HFFc6 (cell line): ENCODE measurements around the gene PLB1. TPM values are rescaled to one million over a fixed set of nuclear protein-coding genes. Genes with fewer than 3 reads are reported as not detected.

Experiments used
- DNase-seq: peaks from one replicate; pipeline ENCODE4 v3.0.0-alpha.2; 2018
- H3K27ac Mint-ChIP-seq: 2 replicates; pipeline ENCODE4 v1.8.0; 2020; ENCODE audit warnings: mild to moderate bottlenecking, mixed read lengths
- H3K27me3 Mint-ChIP-seq: 2 replicates; pipeline ENCODE4 v1.8.0; 2021; ENCODE audit warnings: mild to moderate bottlenecking, moderate library complexity, mixed read lengths; ENCODE audit not compliant: insufficient read depth
- H3K36me3 Mint-ChIP-seq: 2 replicates; pipeline ENCODE4 v1.8.0; 2021; ENCODE audit warnings: low read depth, mixed read lengths
- H3K4me1 Mint-ChIP-seq: 2 replicates; pipeline ENCODE4 v1.8.0; 2020; ENCODE audit warnings: low read depth, mixed read lengths
- H3K4me3 Mint-ChIP-seq: 2 replicates; pipeline ENCODE4 v1.8.0; 2020; ENCODE audit warnings: mild to moderate bottlenecking, moderate library complexity, mixed read lengths
- H3K9me3 Mint-ChIP-seq: 2 replicates; pipeline ENCODE4 v1.8.0; 2020; ENCODE audit warnings: mild to moderate bottlenecking, mixed read lengths
- total RNA-seq, 6 experiments: library from RNA; stranded (reverse); fragmentation: NEBNext Ultra II Directional; extraction: Animal tissue kit (Norgen Biotek cat#: 25700); gene quantifications; 2 replicates in 1 of 6; 3 replicates in 5 of 6; pipeline ENCODE4 v1.2.3, GENCODE V29; 2021
- TF ChIP-seq, protein P1 (sequence below): fragments of 200-600 bp; sonication (generic); IDR thresholded peaks from 2 replicates; pipeline ENCODE4 v1.5.0; 2021; ENCODE audit warnings: antibody characterized with exemption, mild to moderate bottlenecking

Gene PLB1
- total RNA-seq, 6 experiments from 2014 or later = 0.36 to 0.95 (median 0.62) TPM

DNA sequence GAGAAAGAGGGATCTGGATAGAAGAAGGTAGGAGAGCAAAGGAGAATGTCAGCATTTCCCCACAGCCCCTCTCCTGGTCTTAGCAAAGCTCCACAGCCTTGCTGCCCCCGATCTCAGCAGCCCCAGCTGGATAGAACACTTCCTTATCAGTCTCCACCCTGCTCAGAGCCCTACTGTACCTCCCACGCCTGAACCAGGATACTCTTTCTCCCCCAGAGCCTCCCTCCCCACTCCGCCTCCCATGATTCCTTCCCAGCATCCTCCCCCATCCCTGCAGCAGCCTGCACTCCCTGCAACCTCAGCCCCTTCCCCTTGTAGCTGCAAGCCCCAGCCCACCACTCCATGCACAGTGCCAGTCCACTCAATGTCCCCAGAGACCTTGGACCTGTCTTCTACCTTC lies 25.8 kb downstream of the PLB1 start:
- peaks cover 62% of the 10 kb centered on the region for H3K27me3 Mint-ChIP-seq
- no peak overlapping the region for H3K27ac Mint-ChIP-seq
- H3K36me3 Mint-ChIP-seq = no peaks in the 10 kb centered on the region; the same call in 1 of the 2 replicates
- no peaks in the 10 kb centered on the region for H3K9me3 Mint-ChIP-seq
- no peak overlapping the region for H3K4me3 Mint-ChIP-seq
- no peak for DNase-seq
- H3K4me1 Mint-ChIP-seq = no peaks in the 10 kb centered on the region
- TF ChIP-seq, protein P1, sequence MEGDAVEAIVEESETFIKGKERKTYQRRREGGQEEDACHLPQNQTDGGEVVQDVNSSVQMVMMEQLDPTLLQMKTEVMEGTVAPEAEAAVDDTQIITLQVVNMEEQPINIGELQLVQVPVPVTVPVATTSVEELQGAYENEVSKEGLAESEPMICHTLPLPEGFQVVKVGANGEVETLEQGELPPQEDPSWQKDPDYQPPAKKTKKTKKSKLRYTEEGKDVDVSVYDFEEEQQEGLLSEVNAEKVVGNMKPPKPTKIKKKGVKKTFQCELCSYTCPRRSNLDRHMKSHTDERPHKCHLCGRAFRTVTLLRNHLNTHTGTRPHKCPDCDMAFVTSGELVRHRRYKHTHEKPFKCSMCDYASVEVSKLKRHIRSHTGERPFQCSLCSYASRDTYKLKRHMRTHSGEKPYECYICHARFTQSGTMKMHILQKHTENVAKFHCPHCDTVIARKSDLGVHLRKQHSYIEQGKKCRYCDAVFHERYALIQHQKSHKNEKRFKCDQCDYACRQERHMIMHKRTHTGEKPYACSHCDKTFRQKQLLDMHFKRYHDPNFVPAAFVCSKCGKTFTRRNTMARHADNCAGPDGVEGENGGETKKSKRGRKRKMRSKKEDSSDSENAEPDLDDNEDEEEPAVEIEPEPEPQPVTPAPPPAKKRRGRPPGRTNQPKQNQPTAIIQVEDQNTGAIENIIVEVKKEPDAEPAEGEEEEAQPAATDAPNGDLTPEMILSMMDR = no peak

DNA sequence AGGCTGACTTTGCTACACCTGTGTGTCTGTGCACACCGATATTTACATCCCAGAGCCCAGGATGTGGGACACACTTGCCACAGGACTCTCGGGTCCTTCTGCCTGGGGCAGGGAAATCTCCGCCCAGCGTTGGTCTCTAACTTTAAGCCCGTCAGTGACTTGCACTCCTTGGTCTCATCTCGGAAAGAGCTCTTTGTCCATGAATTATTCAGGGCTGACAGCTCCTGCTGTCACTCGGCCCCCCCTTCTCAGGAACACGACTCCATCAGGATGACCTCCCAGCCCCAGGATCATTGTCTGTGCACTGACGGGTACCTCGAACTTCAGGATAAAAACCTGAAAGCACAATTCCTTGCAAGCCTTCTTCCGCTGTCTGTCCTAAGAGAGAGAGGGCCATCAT lies 26.6 kb downstream of the PLB1 start:
- TF ChIP-seq, protein P1 = no peak
- H3K27ac Mint-ChIP-seq = no peak overlapping the region
- H3K4me3 Mint-ChIP-seq = no peak overlapping the region
- H3K9me3 Mint-ChIP-seq = no peaks in the 10 kb centered on the region
- DNase-seq = no peak
- H3K36me3 Mint-ChIP-seq = no peaks in the 10 kb centered on the region; the same call in 1 of the 2 replicates
- no peaks in the 10 kb centered on the region for H3K4me1 Mint-ChIP-seq
- H3K27me3 Mint-ChIP-seq = peaks cover 69% of the 10 kb centered on the region

DNA sequence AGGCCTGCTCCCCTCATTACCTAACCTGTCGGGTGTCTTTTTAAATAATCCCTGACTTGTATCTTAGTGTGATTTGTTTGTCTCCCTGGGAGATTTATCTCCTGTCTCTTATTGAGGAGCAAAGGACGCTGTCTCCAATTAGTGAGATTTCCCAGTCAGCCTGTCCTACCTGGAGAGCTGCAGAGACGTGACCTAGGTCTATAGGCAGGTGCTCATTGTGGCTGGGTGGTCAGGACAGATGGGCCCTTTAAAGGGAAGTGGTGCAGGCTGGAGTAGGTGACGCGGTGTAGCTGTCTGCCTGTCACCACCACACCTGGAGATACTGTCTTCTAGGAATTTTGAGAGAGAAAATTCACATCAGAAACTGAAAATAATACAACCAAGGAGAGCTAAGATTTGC lies 28.0 kb downstream of the PLB1 start:
- H3K4me3 Mint-ChIP-seq = no peak overlapping the region
- no peaks in the 10 kb centered on the region for H3K9me3 Mint-ChIP-seq
- TF ChIP-seq, protein P1 = no peak
- H3K36me3 Mint-ChIP-seq = no peaks in the 10 kb centered on the region; the same call in 1 of the 2 replicates
- no peak for DNase-seq
- no peak overlapping the region for H3K27ac Mint-ChIP-seq
- no peaks in the 10 kb centered on the region for H3K4me1 Mint-ChIP-seq
- H3K27me3 Mint-ChIP-seq = peaks cover 63% of the 10 kb centered on the region

DNA sequence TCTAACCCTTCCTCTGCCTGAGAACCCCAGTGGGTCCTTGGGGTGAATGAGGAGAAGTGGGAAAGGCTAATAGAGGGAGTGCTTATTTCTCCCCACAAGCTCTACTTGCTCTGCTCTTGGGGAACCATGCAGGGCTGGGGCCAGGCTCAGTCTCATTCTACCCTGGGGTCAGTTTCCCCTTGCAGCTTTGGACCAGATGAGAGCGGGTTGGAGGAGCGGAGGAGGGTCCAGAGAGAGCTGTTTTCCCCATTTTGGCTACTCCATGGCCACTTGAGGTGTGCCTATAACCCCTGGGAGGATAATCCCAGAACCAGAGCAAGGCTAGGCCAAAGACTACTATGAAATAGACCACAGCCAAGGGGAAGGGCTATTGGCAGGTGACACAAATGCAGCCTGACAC lies 29.6 kb downstream of the PLB1 start:
- H3K27me3 Mint-ChIP-seq = peaks cover 60% of the 10 kb centered on the region
- H3K36me3 Mint-ChIP-seq = no peaks in the 10 kb centered on the region
- TF ChIP-seq, protein P1 = no peak
- DNase-seq = no peak
- H3K9me3 Mint-ChIP-seq = no peaks in the 10 kb centered on the region
- no peak overlapping the region for H3K4me3 Mint-ChIP-seq
- H3K27ac Mint-ChIP-seq = no peak overlapping the region
- H3K4me1 Mint-ChIP-seq = no peaks in the 10 kb centered on the region

DNA sequence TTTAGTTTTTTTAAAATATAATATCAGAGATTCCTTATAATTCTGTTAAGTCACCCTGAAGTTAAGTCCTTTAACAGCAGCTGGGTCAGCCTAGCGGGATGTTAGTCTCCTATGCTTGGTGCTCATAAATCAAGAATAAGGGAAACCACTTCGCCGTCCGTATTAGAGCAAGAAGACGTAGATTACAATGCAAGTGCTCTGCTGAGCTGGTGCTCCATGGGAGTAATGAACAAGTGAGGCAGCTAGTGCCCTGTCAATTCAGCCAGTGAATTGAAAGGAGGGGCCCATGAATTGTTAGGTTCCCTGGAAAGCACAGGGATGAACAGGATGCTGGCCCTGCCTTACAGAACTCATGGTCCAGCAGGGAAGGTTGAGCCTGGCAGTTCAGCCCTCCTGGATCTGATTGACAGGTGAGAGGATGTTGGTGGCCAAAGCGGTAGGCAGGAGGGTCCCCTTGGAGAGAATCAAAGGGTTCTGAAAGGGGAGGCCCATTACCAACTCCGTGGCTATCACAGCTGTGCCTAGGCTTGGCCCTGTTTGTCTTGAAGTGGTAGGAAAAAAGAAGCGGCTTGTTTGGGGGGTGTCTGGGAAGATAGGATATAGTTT lies 30.8 kb downstream of the PLB1 start:
- no peak overlapping the region for H3K27ac Mint-ChIP-seq
- no peaks in the 10 kb centered on the region for H3K4me1 Mint-ChIP-seq
- H3K4me3 Mint-ChIP-seq = no peak overlapping the region
- H3K36me3 Mint-ChIP-seq = no peaks in the 10 kb centered on the region
- no peak for DNase-seq
- H3K9me3 Mint-ChIP-seq = no peaks in the 10 kb centered on the region
- TF ChIP-seq, protein P1 = no peak
- peaks cover 51% of the 10 kb centered on the region for H3K27me3 Mint-ChIP-seq
